Coronary artery (tissue), 2 donors: ENCODE results near the gene THY1.
"Not testable (repeated sequence)": the region's sequence is repeated elsewhere in the genome, so short reads cannot be mapped to it uniquely, and the experiment has no call there.

Experiments used
- DNase-seq: peaks from one replicate; pipeline ENCODE4 v3.0.0-alpha.2; 2017; ENCODE audit warnings: low spot score
- H3K27ac ChIP-seq, 2 donors: fragments of 200-600 bp; sonication (generic); one replicate each; pipeline ENCODE4 v1.5.1; 2016 to 2019
- H3K4me3 ChIP-seq: fragments of 200-600 bp; sonication (generic); 2 replicates; pipeline ENCODE4 v1.5.1; 2016; ENCODE audit warnings: mild to moderate bottlenecking, moderate library complexity
- TF ChIP-seq, protein P1 (sequence below): fragments of 200-600 bp; sonication (generic); IDR thresholded peaks from one replicate; pipeline ENCODE4 v1.5.1; 2019; ENCODE audit warnings: antibody characterized with exemption

THY1 gene

DNA sequence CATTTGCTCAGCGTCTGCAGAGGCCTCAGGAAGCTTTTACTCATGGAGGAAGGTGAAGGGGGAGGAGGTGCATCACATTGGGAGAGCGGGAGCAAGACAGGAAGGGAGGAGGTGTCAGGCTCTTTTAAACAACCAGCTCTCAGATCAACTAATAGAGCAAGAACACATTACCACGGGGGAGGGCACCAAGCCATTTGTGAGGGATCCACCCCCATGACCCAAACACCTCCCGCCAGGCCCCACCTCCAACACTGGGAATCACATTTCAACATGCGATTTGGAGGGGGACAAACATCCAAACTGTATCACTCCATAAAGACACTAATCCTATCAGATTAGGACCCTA is 18.9 kb upstream of the THY1 start:
- H3K4me3 ChIP-seq, result no peak overlapping the region
- no peak for DNase-seq
- TF ChIP-seq, protein P1, sequence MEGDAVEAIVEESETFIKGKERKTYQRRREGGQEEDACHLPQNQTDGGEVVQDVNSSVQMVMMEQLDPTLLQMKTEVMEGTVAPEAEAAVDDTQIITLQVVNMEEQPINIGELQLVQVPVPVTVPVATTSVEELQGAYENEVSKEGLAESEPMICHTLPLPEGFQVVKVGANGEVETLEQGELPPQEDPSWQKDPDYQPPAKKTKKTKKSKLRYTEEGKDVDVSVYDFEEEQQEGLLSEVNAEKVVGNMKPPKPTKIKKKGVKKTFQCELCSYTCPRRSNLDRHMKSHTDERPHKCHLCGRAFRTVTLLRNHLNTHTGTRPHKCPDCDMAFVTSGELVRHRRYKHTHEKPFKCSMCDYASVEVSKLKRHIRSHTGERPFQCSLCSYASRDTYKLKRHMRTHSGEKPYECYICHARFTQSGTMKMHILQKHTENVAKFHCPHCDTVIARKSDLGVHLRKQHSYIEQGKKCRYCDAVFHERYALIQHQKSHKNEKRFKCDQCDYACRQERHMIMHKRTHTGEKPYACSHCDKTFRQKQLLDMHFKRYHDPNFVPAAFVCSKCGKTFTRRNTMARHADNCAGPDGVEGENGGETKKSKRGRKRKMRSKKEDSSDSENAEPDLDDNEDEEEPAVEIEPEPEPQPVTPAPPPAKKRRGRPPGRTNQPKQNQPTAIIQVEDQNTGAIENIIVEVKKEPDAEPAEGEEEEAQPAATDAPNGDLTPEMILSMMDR, result no peak
- H3K27ac ChIP-seq, result no peak overlapping the region

- DNase-seq, result no peak
Measured at GRCh38 chr11:119438599-119438998, 15.6 kb upstream of the THY1 start.

GRCh38 chr11:119437521-119437920 is 14.5 kb upstream of the THY1 start:
- not testable (repeated sequence) for DNase-seq, H3K27ac ChIP-seq, H3K4me3 ChIP-seq

More at GRCh38 chr11:119438599-119438998, 15.6 kb upstream of the THY1 start:
- Histone ChIP-seq H3K4me3 (no peak overlapping the region), H3K27ac (no peak overlapping the region)
- TF ChIP-seq, protein P1, result no peak

DNA sequence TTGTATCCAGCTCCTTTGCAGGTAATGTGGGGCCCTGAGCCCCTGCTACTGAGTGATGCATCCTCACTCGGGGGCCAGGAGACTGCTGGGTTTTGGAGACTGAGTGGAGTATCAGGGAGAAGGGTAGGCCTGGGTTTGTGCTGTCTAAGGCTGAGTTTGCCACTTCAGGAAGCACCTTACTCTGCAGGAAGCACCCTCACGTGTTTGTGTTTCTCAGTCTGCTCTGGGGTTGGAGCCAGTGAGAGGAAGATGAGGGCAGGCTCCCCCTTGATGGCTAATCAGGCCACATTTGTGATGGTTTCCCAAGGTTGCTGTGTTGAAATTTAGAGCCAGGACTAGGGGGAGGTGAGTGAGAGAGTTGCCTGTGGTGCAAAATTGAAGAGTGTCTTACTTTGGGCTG is 13.7 kb upstream of the THY1 start:
- TF ChIP-seq, protein P1, result no peak
- no peak overlapping the region for H3K4me3 ChIP-seq
- DNase-seq, result no peak
- no peak overlapping the region for H3K27ac ChIP-seq

DNA sequence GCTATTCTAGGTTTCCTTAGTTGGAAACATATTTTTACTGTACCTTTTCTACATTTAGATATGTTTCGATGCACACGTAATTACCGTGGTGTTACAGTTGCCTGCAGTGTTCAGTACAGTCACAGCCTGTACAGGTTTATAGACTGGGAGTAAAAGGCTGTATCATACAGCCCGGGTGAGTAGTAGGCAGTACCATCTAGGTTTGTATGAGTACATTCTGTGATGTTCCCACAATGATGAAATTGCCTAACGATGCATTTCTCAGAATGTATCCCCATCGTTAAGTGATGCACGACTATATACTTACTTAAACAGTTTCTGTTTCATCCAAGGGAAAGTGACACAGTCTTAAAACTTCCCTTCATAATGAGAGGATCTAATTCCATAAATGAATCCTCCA is 13.1 kb upstream of the THY1 start:
- Histone ChIP-seq H3K4me3 (no peak overlapping the region), H3K27ac (no peak overlapping the region)
- TF ChIP-seq, protein P1, result no peak
- DNase-seq, result no peak

- Histone ChIP-seq H3K4me3 (no peak overlapping the region), H3K27ac (no peak overlapping the region)
- DNase-seq, result no peak
- TF ChIP-seq, protein P1, result no peak
Measured at GRCh38 chr11:119434591-119435330, 11.8 kb upstream of the THY1 start.

DNA sequence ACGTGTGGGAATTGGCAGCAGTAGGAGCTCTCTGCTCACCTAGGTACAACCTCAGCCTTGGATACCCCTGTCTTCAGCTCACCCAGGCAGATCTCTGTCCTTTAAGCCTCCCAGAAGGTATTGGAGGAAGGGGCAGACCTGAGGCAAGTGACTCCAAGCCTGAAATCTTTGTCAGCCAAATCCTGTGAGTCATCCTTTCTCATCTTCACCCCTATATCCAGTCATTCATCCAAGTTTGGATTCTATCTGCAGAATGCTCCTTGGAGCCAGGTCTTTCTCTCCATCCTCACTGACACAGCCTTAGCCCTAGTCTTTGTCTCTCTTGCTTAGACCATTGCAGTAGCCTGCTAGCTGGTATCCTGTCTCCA is 10.4 kb upstream of the THY1 start:
- no peak overlapping the region for H3K4me3 ChIP-seq
- no peak overlapping the region for H3K27ac ChIP-seq
- no peak for DNase-seq
- TF ChIP-seq, protein P1, result no peak
